Activated CD4-positive, alpha-beta memory T cell treated with anti-CD3 and anti-CD28 coated beads, Interleukin-2, amount 10 ng/mL, durations not matched to agents 7 days and 5 days (primary cell): Measurements from ENCODE around the gene TM9SF1. TPM values are rescaled to one million over a fixed set of nuclear protein-coding genes. Genes with fewer than 3 reads are reported as not detected.

Source experiments
- CTCF ChIA-PET: fragments of 350-600 bp; sonication (Branson Sonifier 250); formaldehyde crosslinking; loops from one replicate; lab custom pipeline; 2021; ENCODE audit warnings: antibody characterized with exemption, inconsistent platforms; lab: Charles Lee
- POLR2A ChIA-PET: fragments of 350-600 bp; sonication (Branson Sonifier 250); formaldehyde crosslinking; loops from one replicate; lab custom pipeline; 2021; ENCODE audit warnings: antibody characterized with exemption; lab: Charles Lee
- DNase-seq: peaks from one replicate; pipeline ENCODE4 v3.0.0-alpha.2; 2020
- H3K27ac Mint-ChIP-seq: one replicate; pipeline ENCODE4 v1.8.0; 2021; ENCODE audit warnings: mild to moderate bottlenecking, mixed read lengths
- H3K27me3 Mint-ChIP-seq: one replicate; pipeline ENCODE4 v1.8.0; 2021; ENCODE audit warnings: mixed read lengths
- H3K36me3 Mint-ChIP-seq: one replicate; pipeline ENCODE4 v1.8.0; 2021; ENCODE audit warnings: low read depth, mixed read lengths
- H3K4me1 Mint-ChIP-seq: one replicate; pipeline ENCODE4 v1.8.0; 2021; ENCODE audit warnings: mixed read lengths
- H3K4me3 Mint-ChIP-seq: one replicate; pipeline ENCODE4 v1.8.0; 2021; ENCODE audit warnings: mild to moderate bottlenecking, mixed read lengths
- H3K9me3 Mint-ChIP-seq: one replicate; pipeline ENCODE4 v1.8.0; 2021; ENCODE audit warnings: mixed read lengths
- total RNA-seq, 2 experiments: library from RNA; stranded (reverse); gene quantifications; one replicate each; pipeline ENCODE4 v1.2.3, GENCODE V29; 2021

Gene TM9SF1
- 10 to 100 TPM; 30.8 to 35.1 TPM for total RNA-seq

- Mint-ChIP-seq H3K27ac (peak within 1 kb of the TSS; percentile 95), H3K9me3 (peaks cover 7% of the 10 kb centered on the region), H3K27me3 (no peaks in the 10 kb centered on the region), H3K36me3 (peaks cover 60% of the 10 kb centered on the region), H3K4me3 (peak within 1 kb of the TSS; percentile 96), H3K4me1 (peaks cover 64% of the 10 kb centered on the region)
- peak; percentile 90 for DNase-seq
- ChIA-PET CTCF (interaction anchor here (0.8 to 3.2 kb wide), 15 partner anchors 12 to 241 kb away, joined by 3 to 14 read pairs (median 5); partner anchors contain the start of genes CHMP4A, IRF9, MDP1 and PSME2), POLR2A (interaction anchor here (0.5 to 4.4 kb wide), 40 partner anchors 9 to 247 kb away, joined by 3 to 186 read pairs (median 6); partner anchors contain the start of genes CBLN3, CHMP4A, DCAF11 and EMC9)
These were observed at the start of gene TM9SF1 for GRCh38 chr14:24195186-24196070. TM9SF1 (minus strand) TSS chr14:24195441; CDS start chr14:24195019, 422 bp downstream.

GRCh38 chr14:24243336-24243836 lies 48.1 kb upstream of the TM9SF1 start:
- POLR2A ChIA-PET, result interaction anchor here (1.2 to 7.8 kb wide), 31 partner anchors 8 to 199 kb away, joined by 3 to 127 read pairs (median 12); partner anchors contain the start of genes CBLN3, CHMP4A, CIDEB and DCAF11
- Mint-ChIP-seq H3K27me3 (no peaks in the 10 kb centered on the region), H3K27ac (peak overlapping the region; percentile 96), H3K9me3 (no peaks in the 10 kb centered on the region), H3K4me1 (peaks cover 58% of the 10 kb centered on the region), H3K36me3 (peaks cover 39% of the 10 kb centered on the region), H3K4me3 (peak overlapping the region; percentile 89)
- DNase-seq, result no peak
- CTCF ChIA-PET, result interaction anchor here (0.7 to 9.2 kb wide), 30 partner anchors 8 to 683 kb away, joined by 3 to 213 read pairs (median 14); partner anchors contain the start of genes CHMP4A, CIDEB, DCAF11 and DHRS1

- Mint-ChIP-seq H3K4me1 (peaks cover 61% of the 10 kb centered on the region), H3K36me3 (peaks cover 50% of the 10 kb centered on the region), H3K4me3 (peak overlapping the region; percentile 89), H3K9me3 (no peaks in the 10 kb centered on the region), H3K27ac (peak overlapping the region; percentile 96), H3K27me3 (no peaks in the 10 kb centered on the region)
- ChIA-PET POLR2A (interaction anchor here (0.7 to 7.8 kb wide), 50 partner anchors 8 to 200 kb away, joined by 3 to 127 read pairs (median 8); partner anchors contain the start of genes CBLN3, CHMP4A, CIDEB and DCAF11), CTCF (interaction anchor here (0.7 to 9.2 kb wide), 39 partner anchors 9 to 195 kb away, joined by 3 to 213 read pairs (median 11); partner anchors contain the start of genes CHMP4A, CIDEB, DCAF11 and DHRS1)
- DNase-seq, result peak; percentile 94
These were observed 46.7 kb upstream of the TM9SF1 start for GRCh38 chr14:24241829-24242443.

- Mint-ChIP-seq H3K36me3 (peaks cover 65% of the 10 kb centered on the region), H3K4me1 (peaks cover 71% of the 10 kb centered on the region), H3K27ac (peak overlapping the region; percentile 56), H3K27me3 (no peaks in the 10 kb centered on the region), H3K4me3 (peak overlapping the region; percentile 89), H3K9me3 (no peaks in the 10 kb centered on the region)
- CTCF ChIA-PET, result interaction anchor here (2.8 to 4.7 kb wide), 2 partner anchors 7 to 191 kb away, joined by 18 to 56 read pairs; partner anchors contain the start of genes GMPR2 and NEDD8
- POLR2A ChIA-PET, result interaction anchor here (2.4 to 9.7 kb wide), 10 partner anchors 11 to 191 kb away, joined by 8 to 136 read pairs (median 32); partner anchors contain the start of genes CBLN3, CHMP4A, CIDEB and DHRS1
- no peak for DNase-seq
These were observed 45.1 kb upstream of the TM9SF1 start for GRCh38 chr14:24240110-24240918.

GRCh38 chr14:24238527-24239037 lies 43.3 kb upstream of the TM9SF1 start:
- Mint-ChIP-seq H3K4me1 (peaks cover 79% of the 10 kb centered on the region), H3K9me3 (no peaks in the 10 kb centered on the region), H3K27ac (peak overlapping the region; percentile 6), H3K36me3 (peaks cover 78% of the 10 kb centered on the region), H3K4me3 (no peak overlapping the region), H3K27me3 (no peaks in the 10 kb centered on the region)
- no peak for DNase-seq
- POLR2A ChIA-PET, result interaction anchor here (0.9 to 9.7 kb wide), 8 partner anchors 9 to 192 kb away, joined by 3 to 136 read pairs (median 5); partner anchors contain the start of genes CHMP4A, DHRS1, IRF9 and KHNYN
- CTCF ChIA-PET, result interaction anchor here (1.0 to 1.6 kb wide), 5 partner anchors 25 to 193 kb away, joined by 3 to 7 read pairs (median 4); partner anchors contain the start of genes CHMP4A, CIDEB and RABGGTA

- no peak overlapping the region for H3K27ac Mint-ChIP-seq
- ChIA-PET POLR2A (interaction anchor here (0.7 to 9.7 kb wide), 9 partner anchors 9 to 192 kb away, joined by 3 to 136 read pairs (median 5); partner anchors contain the start of genes CHMP4A, DHRS1, IRF9 and KHNYN), CTCF (interaction anchor here (1.0 to 1.6 kb wide), 5 partner anchors 25 to 193 kb away, joined by 3 to 7 read pairs (median 4); partner anchors contain the start of genes CHMP4A, CIDEB and RABGGTA)
- peaks cover 79% of the 10 kb centered on the region for H3K36me3 Mint-ChIP-seq
- H3K4me3 Mint-ChIP-seq, result no peak overlapping the region
- no peak for DNase-seq
- H3K4me1 Mint-ChIP-seq, result peaks cover 77% of the 10 kb centered on the region
- no peaks in the 10 kb centered on the region for H3K27me3 Mint-ChIP-seq
- H3K9me3 Mint-ChIP-seq, result no peaks in the 10 kb centered on the region
These were observed 42.9 kb upstream of the TM9SF1 start for GRCh38 chr14:24238123-24238522.

- DNase-seq, result no peak
- no peak overlapping the region for H3K27ac Mint-ChIP-seq
- POLR2A ChIA-PET, result interaction anchor here (0.7 to 9.7 kb wide), 10 partner anchors 10 to 96 kb away, joined by 3 to 136 read pairs (median 4); partner anchors contain the start of genes CHMP4A, DHRS1, IRF9 and LTB4R
- no peak overlapping the region for H3K4me3 Mint-ChIP-seq
- peaks cover 75% of the 10 kb centered on the region for H3K4me1 Mint-ChIP-seq
- CTCF ChIA-PET, result interaction anchor here (1.0 to 1.6 kb wide), 5 partner anchors 24 to 194 kb away, joined by 3 to 7 read pairs (median 4); partner anchors contain the start of genes CHMP4A, CIDEB and RABGGTA
- H3K27me3 Mint-ChIP-seq, result no peaks in the 10 kb centered on the region
- H3K36me3 Mint-ChIP-seq, result peaks cover 79% of the 10 kb centered on the region
- H3K9me3 Mint-ChIP-seq, result no peaks in the 10 kb centered on the region
These were observed 42.3 kb upstream of the TM9SF1 start for GRCh38 chr14:24237463-24237955.

GRCh38 chr14:24236689-24237462 lies 41.6 kb upstream of the TM9SF1 start:
- Mint-ChIP-seq H3K27me3 (no peaks in the 10 kb centered on the region), H3K27ac (no peak overlapping the region), H3K4me3 (no peak overlapping the region), H3K9me3 (no peaks in the 10 kb centered on the region), H3K4me1 (peaks cover 75% of the 10 kb centered on the region), H3K36me3 (peaks cover 74% of the 10 kb centered on the region)
- ChIA-PET POLR2A (interaction anchor here (1.1 to 9.7 kb wide), 4 partner anchors 23 to 96 kb away, joined by 3 to 136 read pairs (median 8); partner anchors contain the start of genes CHMP4A, IRF9 and MDP1), CTCF (no interaction called here)
- no peak for DNase-seq

GRCh38 chr14:24235804-24236688 lies 40.8 kb upstream of the TM9SF1 start:
- DNase-seq, result no peak

More at GRCh38 chr14:24235804-24236688, 40.8 kb upstream of the TM9SF1 start:
- no peaks in the 10 kb centered on the region for H3K9me3 Mint-ChIP-seq
- POLR2A ChIA-PET, result interaction anchor here (1.0 to 9.7 kb wide), 15 partner anchors 7 to 194 kb away, joined by 3 to 136 read pairs (median 5); partner anchors contain the start of genes CBLN3, CHMP4A, DCAF11 and IRF9
- no peaks in the 10 kb centered on the region for H3K27me3 Mint-ChIP-seq
- no peak overlapping the region for H3K4me3 Mint-ChIP-seq
- peaks cover 78% of the 10 kb centered on the region for H3K4me1 Mint-ChIP-seq
- peak overlapping the region; percentile 74 for H3K27ac Mint-ChIP-seq
- H3K36me3 Mint-ChIP-seq, result peaks cover 73% of the 10 kb centered on the region
- CTCF ChIA-PET, result interaction anchor here (0.9 to 3.8 kb wide), 9 partner anchors 16 to 196 kb away, joined by 3 to 23 read pairs (median 4); partner anchors contain the start of genes CIDEB, IPO4, IRF9 and MDP1
